Keratinocyte (primary cell): Measurements from ENCODE around the gene MAGI2.

Experiments used
- EZH2 ChIP-seq: IDR thresholded peaks from one replicate; pipeline ENCODE4 v1.6.1; 2012; ENCODE audit warnings: inconsistent platforms, mild to moderate bottlenecking, low read length, moderate library complexity
- TF ChIP-seq, protein P1 (sequence below), 3 experiments: IDR thresholded peaks in 1 of 3; conservative IDR thresholded peaks in 1 of 3; optimal IDR thresholded peaks in 1 of 3; 2 replicates in 2 of 3; 3 replicates in 1 of 3; pipeline versions ENCODE3 to v1.5.1; 2011; ENCODE audit warnings: low read length in 3 of 3, mild to moderate bottlenecking in 3 of 3, moderate library complexity in 2 of 3, control low read depth in 1 of 3, inconsistent platforms in 1 of 3; ENCODE audit not compliant: insufficient read depth in 2 of 3; ENCODE audit errors: extremely low read depth in 1 of 3

GRCh38 chr7:79401254-79401653 is 52.2 kb downstream of the MAGI2 start:
- TF ChIP-seq, protein P1, sequence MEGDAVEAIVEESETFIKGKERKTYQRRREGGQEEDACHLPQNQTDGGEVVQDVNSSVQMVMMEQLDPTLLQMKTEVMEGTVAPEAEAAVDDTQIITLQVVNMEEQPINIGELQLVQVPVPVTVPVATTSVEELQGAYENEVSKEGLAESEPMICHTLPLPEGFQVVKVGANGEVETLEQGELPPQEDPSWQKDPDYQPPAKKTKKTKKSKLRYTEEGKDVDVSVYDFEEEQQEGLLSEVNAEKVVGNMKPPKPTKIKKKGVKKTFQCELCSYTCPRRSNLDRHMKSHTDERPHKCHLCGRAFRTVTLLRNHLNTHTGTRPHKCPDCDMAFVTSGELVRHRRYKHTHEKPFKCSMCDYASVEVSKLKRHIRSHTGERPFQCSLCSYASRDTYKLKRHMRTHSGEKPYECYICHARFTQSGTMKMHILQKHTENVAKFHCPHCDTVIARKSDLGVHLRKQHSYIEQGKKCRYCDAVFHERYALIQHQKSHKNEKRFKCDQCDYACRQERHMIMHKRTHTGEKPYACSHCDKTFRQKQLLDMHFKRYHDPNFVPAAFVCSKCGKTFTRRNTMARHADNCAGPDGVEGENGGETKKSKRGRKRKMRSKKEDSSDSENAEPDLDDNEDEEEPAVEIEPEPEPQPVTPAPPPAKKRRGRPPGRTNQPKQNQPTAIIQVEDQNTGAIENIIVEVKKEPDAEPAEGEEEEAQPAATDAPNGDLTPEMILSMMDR (optimal IDR thresholded peaks at IDR 0.05 in 1 of 3, IDR thresholded peaks at IDR 0.05 in 1 of 3, conservative IDR thresholded peaks at IDR 0.05 in 1 of 3; ENCODE audit: extremely low read depth in 1 of 3, insufficient read depth in 2 of 3, low read length in 3 of 3), result no peak
- TF ChIP-seq EZH2, result no peak
